BLaER1 treated with 17β-estradiol and CSF1 and Interleukin-3, amounts not matched to agents 10 nM and 100 nM (cell line): ENCODE measurements around the gene TOR3A.

Experiments
- H3K27ac ChIP-seq, 11 experiments: shearing (Covaris generic); formaldehyde crosslinking; 2 replicates each; pipeline ENCODE4 v1.8.1; 2022
- H3K27me3 ChIP-seq, 11 experiments: shearing (Covaris generic); formaldehyde crosslinking; 2 replicates each; pipeline ENCODE4 v1.8.1; 2022
- H3K36me3 ChIP-seq, 11 experiments: shearing (Covaris generic); formaldehyde crosslinking; 2 replicates each; pipeline ENCODE4 v1.8.1; 2022
- H3K4me1 ChIP-seq, 10 experiments: shearing (Covaris generic); formaldehyde crosslinking; 2 replicates each; pipeline ENCODE4 v1.8.1; 2022
- H3K4me2 ChIP-seq, 11 experiments: shearing (Covaris generic); formaldehyde crosslinking; 2 replicates each; pipeline ENCODE4 v1.8.1; 2022
- H3K4me3 ChIP-seq, 10 experiments: shearing (Covaris generic); formaldehyde crosslinking; 2 replicates each; pipeline ENCODE4 v1.8.1; 2022
- H3K9ac ChIP-seq, 11 experiments: shearing (Covaris generic); formaldehyde crosslinking; 2 replicates each; pipeline ENCODE4 v1.8.1; 2022
- H3K9me3 ChIP-seq, 11 experiments: shearing (Covaris generic); formaldehyde crosslinking; replicated peaks in 1 of 11; 2 replicates each; pipeline ENCODE4 v1.8.1; 2022
- H4K20me1 ChIP-seq, 11 experiments: shearing (Covaris generic); formaldehyde crosslinking; 2 replicates each; pipeline ENCODE4 v1.8.1; 2022
- Cebpa-rat ChIP-seq, 11 experiments: shearing (Covaris generic); IDR thresholded peaks; 2 replicates each; pipeline ENCODE4 v1.8.1; 2022

The TOR3A gene

DNA sequence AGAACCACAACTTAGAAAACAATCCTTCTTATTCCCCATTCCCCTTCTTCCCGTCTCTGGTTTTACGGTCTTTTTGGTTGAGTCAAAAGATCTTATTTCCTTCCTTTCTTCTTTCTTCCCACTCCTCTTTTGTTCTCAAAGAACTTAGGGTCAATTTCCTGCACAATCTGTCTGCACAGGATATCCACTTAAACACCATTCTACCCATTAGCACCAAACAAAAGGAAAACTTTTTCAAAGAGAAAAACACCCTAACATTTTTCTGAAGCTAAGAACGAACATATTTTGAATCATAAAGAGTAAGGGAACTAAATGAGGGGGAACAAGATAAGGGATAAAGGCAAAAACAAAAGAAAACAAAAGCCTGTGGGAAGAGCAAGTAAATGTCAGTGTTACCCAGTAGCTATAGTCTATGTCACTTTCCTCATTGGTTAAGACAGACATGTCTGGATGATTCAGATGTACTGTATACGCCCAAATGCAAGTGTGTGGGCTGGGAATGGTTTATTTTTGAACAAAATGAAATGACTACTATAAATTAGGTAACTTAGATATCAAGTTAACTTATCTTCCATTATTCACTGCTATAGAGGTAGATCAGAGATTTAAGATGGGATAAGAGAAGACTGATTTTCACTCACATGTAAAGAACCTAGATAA is 59.9 kb downstream of the TOR3A start:
- no peak for TF ChIP-seq Cebpa-rat (IDR thresholded peaks at IDR 0.05)
- H3K9ac ChIP-seq: peak overlapping the region in 7 of 11 experiments; percentile 1 to 79 (median 53); a peak in 12 of 22 replicates
- H3K36me3 ChIP-seq: peaks cover 3 to 25% (median 16%) of the 10 kb centered on the region in 11 experiments; a peak in 15 of 22 replicates
- peak overlapping the region in 10 of 11 experiments; percentile 13 to 81 (median 64); a peak in 18 of 22 replicates for H3K27ac ChIP-seq
- peak overlapping the region; percentile 46 to 93 (median 68); a peak in 21 of 22 replicates for H3K4me2 ChIP-seq
- peaks cover 24 to 41% (median 32%) of the 10 kb centered on the region in 10 experiments for H3K4me1 ChIP-seq
- H3K9me3 ChIP-seq: peaks cover 0 to 18% (median 7%) of the 10 kb centered on the region in 11 experiments; a peak in 14 of 22 replicates
- H3K4me3 ChIP-seq: peak overlapping the region in 5 of 10 experiments; percentile 28 to 54 (median 48); a peak in 9 of 20 replicates
- H4K20me1 ChIP-seq: peaks cover 0 to 29% (median 0%) of the 10 kb centered on the region in 11 experiments; a peak in 5 of 22 replicates
- no peaks in the 10 kb centered on the region for H3K27me3 ChIP-seq

DNA sequence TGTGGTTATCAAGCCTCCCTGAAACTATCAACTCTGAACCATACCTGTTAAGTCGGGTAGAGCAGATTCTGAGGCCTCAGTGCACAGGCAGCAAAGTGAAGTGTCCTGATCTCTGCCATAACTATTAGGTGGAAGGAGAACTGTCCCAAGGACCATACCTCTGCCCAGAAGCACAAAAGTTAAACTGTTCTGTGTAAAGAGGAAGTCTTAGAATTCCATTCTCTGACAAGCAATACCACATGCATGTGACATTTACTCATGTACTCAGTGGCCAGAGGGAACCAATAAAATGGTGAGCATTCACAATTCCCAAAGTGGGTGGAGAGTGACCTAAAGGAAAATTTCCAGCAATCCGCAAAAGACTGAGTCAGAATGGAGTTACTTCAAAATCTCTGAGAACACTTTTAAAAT is 61.0 kb downstream of the TOR3A start:
- TF ChIP-seq Cebpa-rat (IDR thresholded peaks at IDR 0.05): no peak
- H3K36me3 ChIP-seq: peaks cover 10 to 37% (median 22%) of the 10 kb centered on the region in 11 experiments; a peak in 21 of 22 replicates
- peaks cover 0 to 25% (median 15%) of the 10 kb centered on the region in 11 experiments; a peak in 17 of 22 replicates for H3K9me3 ChIP-seq
- H3K9ac ChIP-seq: peak overlapping the region in 4 of 11 experiments; percentile 4 to 77 (median 72); a peak in 5 of 22 replicates
- no peaks in the 10 kb centered on the region for H3K27me3 ChIP-seq
- peaks cover 0 to 26% (median 0%) of the 10 kb centered on the region in 11 experiments; a peak in 5 of 22 replicates for H4K20me1 ChIP-seq
- H3K4me3 ChIP-seq: peak overlapping the region in 3 of 10 experiments; percentile 48 to 54 (median 53); a peak in 6 of 20 replicates
- H3K4me2 ChIP-seq: peak overlapping the region; percentile 7 to 93 (median 53); a peak in 16 of 22 replicates
- peak overlapping the region in 8 of 11 experiments; percentile 4 to 78 (median 56); a peak in 11 of 22 replicates for H3K27ac ChIP-seq
- peaks cover 24 to 41% (median 32%) of the 10 kb centered on the region in 10 experiments for H3K4me1 ChIP-seq

DNA sequence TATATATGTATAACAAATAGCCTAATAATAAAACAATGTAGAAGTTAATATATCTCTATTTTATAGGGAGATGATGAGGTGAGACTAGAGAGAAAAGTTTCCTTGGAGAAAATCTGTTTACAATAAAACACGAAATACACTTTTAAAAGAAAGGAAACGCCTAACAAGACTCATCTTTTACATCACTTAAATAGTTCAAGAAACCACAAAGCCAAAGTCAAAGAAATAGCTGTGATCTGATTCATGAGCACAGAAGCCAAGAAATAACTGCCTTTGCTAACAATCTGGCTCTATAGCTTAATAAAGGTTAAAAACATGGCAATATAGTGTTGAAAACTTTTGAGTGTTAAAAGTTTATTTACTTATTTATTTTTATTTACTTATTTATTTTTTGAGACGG is 61.5 kb downstream of the TOR3A start:
- peaks cover 14 to 41% (median 26%) of the 10 kb centered on the region in 11 experiments for H3K36me3 ChIP-seq
- H3K9me3 ChIP-seq: peaks cover 4 to 29% (median 19%) of the 10 kb centered on the region in 11 experiments; a peak in 19 of 22 replicates
- no peak overlapping the region for H3K9ac ChIP-seq
- peaks cover 24 to 41% (median 32%) of the 10 kb centered on the region in 10 experiments for H3K4me1 ChIP-seq
- H3K27me3 ChIP-seq: no peaks in the 10 kb centered on the region
- H4K20me1 ChIP-seq: peaks cover 0 to 22% (median 0%) of the 10 kb centered on the region in 11 experiments; a peak in 4 of 22 replicates
- H3K27ac ChIP-seq: peak overlapping the region in 7 of 11 experiments; percentile 4 to 78 (median 57); a peak in 9 of 22 replicates
- H3K4me3 ChIP-seq: peak overlapping the region in 2 of 10 experiments; percentile 53 to 54; a peak in 1 of 20 replicates
- peak overlapping the region; percentile 7 to 93 (median 51); a peak in 21 of 22 replicates for H3K4me2 ChIP-seq
- no peak for TF ChIP-seq Cebpa-rat (IDR thresholded peaks at IDR 0.05)

DNA sequence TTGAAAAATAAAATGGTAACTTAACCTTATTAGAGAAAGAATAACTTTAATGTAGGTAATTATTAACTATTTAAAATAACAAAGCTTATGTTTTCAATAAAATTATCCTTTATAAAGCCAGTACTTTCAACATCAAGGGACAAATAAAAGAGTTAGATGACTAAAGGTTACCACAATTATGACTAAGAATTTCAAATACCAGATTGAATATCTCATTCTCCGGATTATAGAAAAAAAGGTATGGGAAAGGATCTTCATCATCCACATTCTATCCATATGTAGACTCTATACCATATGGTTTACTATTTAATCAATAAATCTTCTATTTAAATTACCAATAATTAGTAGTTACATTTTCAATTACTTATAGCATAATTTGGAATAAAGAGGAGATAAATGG is 62.8 kb downstream of the TOR3A start:
- H3K9ac ChIP-seq: no peak overlapping the region
- H3K36me3 ChIP-seq: peaks cover 20 to 50% (median 35%) of the 10 kb centered on the region in 11 experiments
- no peak for TF ChIP-seq Cebpa-rat (IDR thresholded peaks at IDR 0.05)
- H3K4me3 ChIP-seq: no peak overlapping the region
- H3K9me3 ChIP-seq: peaks cover 13 to 39% (median 29%) of the 10 kb centered on the region in 11 experiments; a peak in 21 of 22 replicates
- H3K27ac ChIP-seq: no peak overlapping the region
- H3K4me1 ChIP-seq: peaks cover 24 to 41% (median 30%) of the 10 kb centered on the region in 10 experiments
- peaks cover 0 to 16% (median 0%) of the 10 kb centered on the region in 11 experiments; a peak in 3 of 22 replicates for H4K20me1 ChIP-seq
- H3K4me2 ChIP-seq: no peak overlapping the region
- no peaks in the 10 kb centered on the region for H3K27me3 ChIP-seq

DNA sequence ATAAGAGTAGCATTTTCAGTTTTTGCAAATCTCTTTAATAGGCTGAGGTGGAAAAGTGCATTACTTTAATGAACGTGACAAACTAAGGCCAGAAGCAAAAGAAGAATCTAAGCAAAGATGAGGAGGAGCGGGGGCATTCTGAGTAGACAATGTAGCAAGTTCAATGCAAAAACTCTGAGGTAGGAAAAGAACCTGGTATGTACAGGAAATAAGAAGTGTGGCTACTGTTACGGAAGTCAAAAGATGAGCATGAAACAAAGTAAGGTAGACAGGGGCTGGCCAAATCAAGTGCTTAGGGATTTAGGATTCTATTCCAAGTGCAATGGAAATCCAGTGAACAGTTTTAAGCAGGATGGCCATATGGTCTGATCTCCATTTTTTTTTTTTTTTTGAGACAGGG is 63.7 kb downstream of the TOR3A start:
- H3K27me3 ChIP-seq: no peaks in the 10 kb centered on the region
- H3K4me2 ChIP-seq: no peak overlapping the region
- no peak overlapping the region for H3K9ac ChIP-seq
- peaks cover 22 to 40% (median 33%) of the 10 kb centered on the region in 11 experiments; a peak in 21 of 22 replicates for H3K9me3 ChIP-seq
- peaks cover 19 to 34% (median 28%) of the 10 kb centered on the region in 10 experiments for H3K4me1 ChIP-seq
- no peak for TF ChIP-seq Cebpa-rat (IDR thresholded peaks at IDR 0.05)
- no peak overlapping the region for H3K27ac ChIP-seq
- no peak overlapping the region for H3K4me3 ChIP-seq
- H3K36me3 ChIP-seq: peaks cover 14 to 50% (median 36%) of the 10 kb centered on the region in 11 experiments
- peaks cover 0 to 16% (median 0%) of the 10 kb centered on the region in 11 experiments; a peak in 2 of 22 replicates for H4K20me1 ChIP-seq
